GM21717 (cell line): ENCODE data around the gene LDLRAD3.

Experiments
- ATAC-seq: cut with Tn5 transposase; IDR thresholded peaks from one replicate; pipeline ENCODE4 v1.9.1; 2021; ENCODE audit warnings: mild to moderate bottlenecking, moderate library complexity; ENCODE audit not compliant: unreplicated experiment

Gene LDLRAD3

GRCh38 chr11:35927104-35927503 is 16.8 kb upstream of the LDLRAD3 start:
- ATAC-seq: no peak

GRCh38 chr11:35927682-35928081 is 16.2 kb upstream of the LDLRAD3 start:
- no peak for ATAC-seq

- ATAC-seq: no peak
Measured at GRCh38 chr11:35928688-35929395, 15.0 kb upstream of the LDLRAD3 start.

- no peak for ATAC-seq
Measured at GRCh38 chr11:35930466-35930865, 13.4 kb upstream of the LDLRAD3 start.

GRCh38 chr11:35932121-35932520 is 11.7 kb upstream of the LDLRAD3 start:
- ATAC-seq: no peak

GRCh38 chr11:35932681-35933319 is 11.1 kb upstream of the LDLRAD3 start:
- ATAC-seq: no peak

GRCh38 chr11:35933320-35933871 is 10.5 kb upstream of the LDLRAD3 start:
- ATAC-seq: no peak

- ATAC-seq: no peak
Measured at GRCh38 chr11:35934271-35934670, 9.6 kb upstream of the LDLRAD3 start.

- no peak for ATAC-seq
Measured at GRCh38 chr11:35934981-35935380, 8.9 kb upstream of the LDLRAD3 start.

GRCh38 chr11:35935390-35935789 is 8.5 kb upstream of the LDLRAD3 start:
- ATAC-seq: no peak

GRCh38 chr11:35937111-35937510 is 6.8 kb upstream of the LDLRAD3 start:
- no peak for ATAC-seq

GRCh38 chr11:35937700-35938099 is 6.2 kb upstream of the LDLRAD3 start:
- ATAC-seq: no peak

- no peak for ATAC-seq
Measured at GRCh38 chr11:35938231-35938630, 5.6 kb upstream of the LDLRAD3 start.

- ATAC-seq: no peak
Measured at GRCh38 chr11:35943309-35943708, 553 bp upstream of the LDLRAD3 start.

- no peak for ATAC-seq
Measured at GRCh38 chr11:35944503-35945136, 758 bp downstream of the LDLRAD3 start.

- ATAC-seq: no peak
Measured at GRCh38 chr11:35945137-35945518, 1.3 kb downstream of the LDLRAD3 start.

- ATAC-seq: no peak
Measured at GRCh38 chr11:35946766-35947165, 2.9 kb downstream of the LDLRAD3 start.

GRCh38 chr11:35947437-35947836 is 3.6 kb downstream of the LDLRAD3 start:
- ATAC-seq: no peak

- ATAC-seq: no peak
Measured at GRCh38 chr11:35949242-35949641, 5.4 kb downstream of the LDLRAD3 start.

GRCh38 chr11:35950082-35950481 is 6.2 kb downstream of the LDLRAD3 start:
- no peak for ATAC-seq

GRCh38 chr11:35951680-35952079 is 7.8 kb downstream of the LDLRAD3 start:
- no peak for ATAC-seq
